CD4-positive, alpha-beta T cell (primary cell): ENCODE data around the gene IL15RA. TPM values are rescaled to one million over a fixed set of nuclear protein-coding genes. Genes with fewer than 3 reads are reported as not detected.

Experiments used
- ATAC-seq: fragments of 200-7000 bp; cut with Tn5 transposase; one replicate; pipeline ENCODE4 v1.10.0; 2022; ENCODE audit warnings: mild to moderate bottlenecking; ENCODE audit not compliant: poor library complexity
- CTCF ChIA-PET: fragments of 350-600 bp; sonication (Branson Sonifier 250); formaldehyde crosslinking; loops from one replicate; lab custom pipeline; 2021; ENCODE audit warnings: antibody characterized with exemption, inconsistent platforms; lab: Charles Lee
- POLR2A ChIA-PET: fragments of 350-600 bp; sonication (Branson Sonifier 250); formaldehyde crosslinking; loops from one replicate; lab custom pipeline; 2021; ENCODE audit warnings: antibody characterized with exemption, inconsistent platforms; lab: Charles Lee
- DNase-seq, 14 experiments: peaks; one replicate each; pipeline ENCODE4 v3.0.0-alpha.2; 2013 to 2020; ENCODE audit warnings: mixed read lengths in 2 of 14
- H3K27ac ChIP-seq, 2 donors: one replicate each; pipeline versions ENCODE4 v1.5.1 to v1.7.0; 2013; ENCODE audit warnings: low read length in 2 of 2, low read depth in 1 of 2, mild to moderate bottlenecking in 1 of 2
- H3K27me3 ChIP-seq, 2 experiments: 1 replicate in 1 of 2; 2 replicates in 1 of 2; pipeline versions ENCODE4 v1.6.1 to v1.7.0; 2013; ENCODE audit warnings: low read length in 2 of 2, control low read depth in 1 of 2, mild to moderate bottlenecking in 1 of 2, moderate library complexity in 1 of 2; ENCODE audit not compliant: insufficient read depth in 2 of 2, control insufficient read depth in 1 of 2
- H3K36me3 ChIP-seq: one replicate; pipeline ENCODE4 v1.6.1; 2013; ENCODE audit warnings: low read length, control low read depth; ENCODE audit not compliant: insufficient read depth
- H3K4me1 ChIP-seq: one replicate; pipeline ENCODE4 v1.6.1; 2013; ENCODE audit warnings: low read length, control low read depth; ENCODE audit not compliant: insufficient read depth
- H3K4me3 ChIP-seq: one replicate; pipeline ENCODE4 v1.5.1; 2013; ENCODE audit warnings: mild to moderate bottlenecking, low read length, moderate library complexity
- H3K9me3 ChIP-seq, 2 experiments: 1 replicate in 1 of 2; 2 replicates in 1 of 2; pipeline versions ENCODE4 v1.6.1 to v1.7.0; 2013; ENCODE audit warnings: low read length in 2 of 2, mild to moderate bottlenecking in 2 of 2, control low read depth in 1 of 2, moderate library complexity in 1 of 2; ENCODE audit not compliant: control insufficient read depth in 1 of 2, insufficient read depth in 1 of 2
- H3K27ac Mint-ChIP-seq: one replicate; pipeline ENCODE4 v1.8.0; 2020; ENCODE audit warnings: mixed read lengths
- H3K27me3 Mint-ChIP-seq: one replicate; pipeline ENCODE4 v1.8.0; 2021; ENCODE audit warnings: mixed read lengths
- H3K36me3 Mint-ChIP-seq: one replicate; pipeline ENCODE4 v1.8.0; 2021; ENCODE audit warnings: low read depth, mixed read lengths
- H3K4me1 Mint-ChIP-seq: one replicate; pipeline ENCODE4 v1.8.0; 2021; ENCODE audit warnings: low read depth, mixed read lengths
- H3K4me3 Mint-ChIP-seq: one replicate; pipeline ENCODE4 v1.8.0; 2020; ENCODE audit warnings: mild to moderate bottlenecking, mixed read lengths
- H3K9me3 Mint-ChIP-seq: one replicate; pipeline ENCODE4 v1.8.0; 2020; ENCODE audit warnings: mixed read lengths
- CTCF ChIP-seq: fragments of 200-600 bp; IDR thresholded peaks from one replicate; pipeline ENCODE4 v1.8.0; 2022; ENCODE audit warnings: antibody characterized with exemption, mild to moderate bottlenecking
- intact Hi-C, 2 experiments: fragments of 100-400 bp; cut with DNase I in 1 of 2; cut with micrococcal nuclease in 1 of 2; formaldehyde crosslinking; loops; one replicate each; pipeline versions ENCODE4 v1.15.1 to v1.9.0; 2023 to 2025; cut with DNase I, micrococcal nuclease
- total RNA-seq, 174 experiments: library from RNA in 2 of 174; stranded (reverse) in 2 of 174; gene quantifications; one replicate each; pipeline ENCODE4 v1.2.3 and lab custom pipeline; 2021 to 2026

IL15RA gene
- total RNA-seq, 2 experiments from 2014 or later, result 4.4 TPM

GRCh38 chr10:5976512-5977470, 552 bp downstream of the IL15RA start:
- POLR2A ChIA-PET, result interaction anchor here (0.6 to 1.8 kb wide), 17 partner anchors 16 to 699 kb away, joined by 3 to 12 read pairs (median 4); partner anchors contain the start of genes ANKRD16 and FBH1
- Mint-ChIP-seq H3K27me3 (no peaks in the 10 kb centered on the region), H3K27ac (peak overlapping the region; percentile 87), H3K9me3 (no peaks in the 10 kb centered on the region), H3K36me3 (peaks cover 9% of the 10 kb centered on the region), H3K4me3 (peak overlapping the region; percentile 95), H3K4me1 (peaks cover 24% of the 10 kb centered on the region)
- intact Hi-C loops, result loop anchor here in 1 of 2 experiments (5.0 kb wide), 2 partner anchors 71 to 84 kb away; partner anchors contain the start of gene FBH1
- Histone ChIP-seq H3K4me3 (peak overlapping the region; percentile 91), H3K27ac (peak overlapping the region; percentile 55 to 64), H3K27me3 (no peaks in the 10 kb centered on the region), H3K4me1 (peaks cover 29% of the 10 kb centered on the region), H3K9me3 (no peaks in the 10 kb centered on the region), H3K36me3 (no peaks in the 10 kb centered on the region)
- ATAC-seq, result peak; percentile 15
- TF ChIP-seq CTCF, result no peak
- DNase-seq, result peak in 10 of 14 experiments; percentile 14 to 69 (median 38)
- CTCF ChIA-PET, result interaction anchor here (1.0 to 1.3 kb wide), 3 partner anchors 38 to 110 kb away, joined by 3 to 8 read pairs (median 3); no protein-coding TSS in a partner anchor

- H3K36me3 Mint-ChIP-seq, result peaks cover 9% of the 10 kb centered on the region
- H3K4me3 ChIP-seq, result peak overlapping the region; percentile 91
- no peaks in the 10 kb centered on the region for H3K27me3 Mint-ChIP-seq
- ChIA-PET CTCF (interaction anchor here (1.3 kb wide), 1 partner anchor 111 kb away, joined by 3 read pairs; no protein-coding TSS in a partner anchor), POLR2A (interaction anchor here (0.6 to 1.8 kb wide), 9 partner anchors 34 to 699 kb away, joined by 3 to 12 read pairs (median 4); partner anchors contain the start of genes ANKRD16 and FBH1)
- no peak for TF ChIP-seq CTCF
- DNase-seq (peak in 8 of 14 experiments; percentile 10 to 89 (median 26)), ATAC-seq (peak; percentile 33)
- no peaks in the 10 kb centered on the region for H3K36me3 ChIP-seq
- H3K27ac ChIP-seq, result peak overlapping the region; percentile 21 to 64
- peak overlapping the region; percentile 87 for H3K27ac Mint-ChIP-seq
- H3K4me3 Mint-ChIP-seq, result peak overlapping the region; percentile 95
- peaks cover 34% of the 10 kb centered on the region for H3K4me1 Mint-ChIP-seq
- H3K4me1 ChIP-seq, result peaks cover 36% of the 10 kb centered on the region
- H3K9me3 ChIP-seq, result no peaks in the 10 kb centered on the region
- intact Hi-C loops, result loop anchor here in 1 of 2 experiments (5.0 kb wide), 2 partner anchors 71 to 84 kb away; partner anchors contain the start of gene FBH1
- no peaks in the 10 kb centered on the region for H3K9me3 Mint-ChIP-seq
- H3K27me3 ChIP-seq, result no peaks in the 10 kb centered on the region
Measured at GRCh38 chr10:5975641-5976473, 1.5 kb downstream of the IL15RA start.

- Mint-ChIP-seq H3K4me3 (no peak overlapping the region), H3K4me1 (peaks cover 38% of the 10 kb centered on the region), H3K9me3 (no peaks in the 10 kb centered on the region), H3K27ac (peak overlapping the region; percentile 6), H3K36me3 (peaks cover 10% of the 10 kb centered on the region), H3K27me3 (no peaks in the 10 kb centered on the region)
- ATAC-seq (no peak), DNase-seq (no peak)
- CTCF ChIA-PET, result no interaction called here
- POLR2A ChIA-PET, result no interaction called here
- Histone ChIP-seq H3K27ac (no peak overlapping the region), H3K27me3 (no peaks in the 10 kb centered on the region), H3K4me1 (peaks cover 36% of the 10 kb centered on the region), H3K4me3 (no peak overlapping the region), H3K9me3 (no peaks in the 10 kb centered on the region), H3K36me3 (peaks cover 4% of the 10 kb centered on the region)
- intact Hi-C loops, result no loop called here
- no peak for TF ChIP-seq CTCF
Measured at GRCh38 chr10:5973069-5973468, 4.3 kb downstream of the IL15RA start.
